Smooth muscle cell (in vitro differentiated cells): ENCODE data around the gene ARFIP1. TPM values are rescaled to one million over a fixed set of nuclear protein-coding genes. Genes with fewer than 3 reads are reported as not detected.

Experiments
- DNase-seq: peaks from one replicate; lab custom pipeline; 2025; ENCODE audit not compliant: unreplicated experiment; lab: John Stamatoyannopoulos, UW
- H2AFZ ChIP-seq: fragments of 200-600 bp; sonication (generic); 2 replicates; pipeline ENCODE4 v1.6.0; 2016; ENCODE audit warnings: antibody characterized with exemption, low read depth, mild to moderate bottlenecking
- H3F3A ChIP-seq: fragments of 200-600 bp; sonication (generic); 2 replicates; pipeline ENCODE4 v1.6.0; 2017; ENCODE audit warnings: antibody characterized with exemption, low read depth
- H3K27ac ChIP-seq: fragments of 200-600 bp; sonication (generic); 2 replicates; pipeline ENCODE4 v1.5.1; 2016; ENCODE audit warnings: low read depth, mild to moderate bottlenecking
- H3K27me3 ChIP-seq: fragments of 200-600 bp; sonication (generic); 2 replicates; pipeline ENCODE4 v1.6.1; 2016; ENCODE audit warnings: low read depth, mild to moderate bottlenecking
- H3K36me3 ChIP-seq: fragments of 200-600 bp; sonication (generic); 2 replicates; pipeline ENCODE4 v1.5.1; 2016; ENCODE audit warnings: low read depth
- H3K4me1 ChIP-seq: fragments of 200-600 bp; sonication (generic); 2 replicates; pipeline ENCODE4 v1.5.1; 2016; ENCODE audit warnings: low read depth
- H3K4me2 ChIP-seq: fragments of 200-600 bp; sonication (generic); 2 replicates; pipeline ENCODE4 v1.6.0; 2016; ENCODE audit warnings: mild to moderate bottlenecking
- H3K4me3 ChIP-seq: fragments of 200-600 bp; sonication (generic); 2 replicates; pipeline ENCODE4 v1.5.1; 2016; ENCODE audit warnings: mild to moderate bottlenecking
- H3K79me2 ChIP-seq: fragments of 200-600 bp; sonication (generic); 2 replicates; pipeline ENCODE4 v1.6.0; 2016; ENCODE audit warnings: low read depth, mild to moderate bottlenecking
- H3K9ac ChIP-seq: fragments of 200-600 bp; sonication (generic); 2 replicates; pipeline ENCODE4 v1.6.0; 2016; ENCODE audit warnings: low read depth
- H3K9me3 ChIP-seq: fragments of 200-600 bp; sonication (generic); replicated peaks from 2 replicates; pipeline ENCODE4 v1.5.1; 2016; ENCODE audit warnings: low read depth
- H4K20me1 ChIP-seq: fragments of 200-600 bp; sonication (generic); 2 replicates; pipeline ENCODE4 v1.6.0; 2016; ENCODE audit warnings: low read depth
- CTCF ChIP-seq: fragments of 200-600 bp; sonication (generic); IDR thresholded peaks from 2 replicates; pipeline ENCODE4 v1.5.1; 2017; ENCODE audit warnings: borderline replicate concordance, mild to moderate bottlenecking, antibody characterized with exemption; ENCODE audit not compliant: insufficient read depth, poor library complexity, severe bottlenecking
- WGBS: methylation state at CpG from one replicate; pipeline ENCODE4 v1.1.7; 2016; ENCODE audit warnings: low lambda C conversion rate; 5-methylcytosine and 5-hydroxymethylcytosine counted together
- polyA plus RNA-seq: library from polyadenylated mRNA; unstranded; fragments of >200 nt; fragmentation: Nextera tagmentation; extraction: Ambion mirVana; gene quantifications from 2 replicates; pipeline ENCODE4 v1.2.1, GENCODE V29; 2016
- total RNA-seq: library from RNA; depleted of rRNA; stranded (reverse); fragments of >200 nt; gene quantifications from 2 replicates; pipeline ENCODE4 v1.2.3, GENCODE V29; 2014

ARFIP1 gene
- total RNA-seq (37.7 and 53.3 TPM in 2 replicates), polyA plus RNA-seq (21.3 and 22.2 TPM in 2 replicates)

- Histone ChIP-seq H3F3A (peaks cover 2% of the 10 kb centered on the region), H3K36me3 (no peaks in the 10 kb centered on the region), H4K20me1 (peaks cover 40% of the 10 kb centered on the region), H3K4me1 (no peaks in the 10 kb centered on the region), H3K27ac (peak within 1 kb of the TSS; percentile 70), H2AFZ (peak within 1 kb of the TSS; percentile 93), H3K9ac (peak within 1 kb of the TSS; percentile 80), H3K27me3 (no peaks in the 10 kb centered on the region), H3K4me3 (peak within 1 kb of the TSS; percentile 78), H3K4me2 (peak within 1 kb of the TSS; percentile 86), H3K9me3 (no peaks in the 10 kb centered on the region), H3K79me2 (peaks cover 45% of the 10 kb centered on the region)
- TF ChIP-seq CTCF: no peak
- DNase-seq: peak; percentile 86
- under 1% methylated on average over 53 of the region's 55 CpGs for WGBS
Measured at GRCh38 chr4:152779513-152780266, at the start of gene ARFIP1, which contains the start of gene TIGD4. Gene ARFIP1 (plus strand): TSS chr4:152779954. CDS start chr4:152829634, 49,680 bp downstream. Gene TIGD4 (minus strand): TSS chr4:152779730. CDS start chr4:152771004, 8,726 bp downstream.

GRCh38 chr4:152731997-152732396 is 47.8 kb upstream of the ARFIP1 start:
- Histone ChIP-seq H2AFZ (no peak overlapping the region), H3K9ac (no peak overlapping the region), H3K4me1 (no peaks in the 10 kb centered on the region), H3F3A (no peaks in the 10 kb centered on the region), H3K79me2 (no peaks in the 10 kb centered on the region), H3K4me2 (no peak overlapping the region), H3K4me3 (no peak overlapping the region), H4K20me1 (no peaks in the 10 kb centered on the region), H3K27me3 (no peaks in the 10 kb centered on the region), H3K9me3 (no peaks in the 10 kb centered on the region), H3K36me3 (no peaks in the 10 kb centered on the region), H3K27ac (no peak overlapping the region)
- no peak for TF ChIP-seq CTCF
- 100% methylated on average over 2 of the region's 2 CpGs for WGBS
- no peak for DNase-seq

- WGBS: 79% methylated on average over 5 of the region's 5 CpGs
- Histone ChIP-seq H3K9me3 (no peaks in the 10 kb centered on the region), H3F3A (no peaks in the 10 kb centered on the region), H3K9ac (no peak overlapping the region), H3K36me3 (no peaks in the 10 kb centered on the region), H3K27me3 (no peaks in the 10 kb centered on the region), H3K79me2 (no peaks in the 10 kb centered on the region), H3K4me1 (no peaks in the 10 kb centered on the region), H3K4me2 (no peak overlapping the region), H4K20me1 (no peaks in the 10 kb centered on the region), H3K4me3 (no peak overlapping the region), H2AFZ (no peak overlapping the region), H3K27ac (no peak overlapping the region)
- no peak for TF ChIP-seq CTCF
- DNase-seq: no peak
Measured at GRCh38 chr4:152734015-152734698, 45.6 kb upstream of the ARFIP1 start.
